H7 (cell line): ENCODE data around the gene HOXD8. TPM values are rescaled to one million over a fixed set of nuclear protein-coding genes. Genes with fewer than 3 reads are reported as not detected.

Experiments
- DNase-seq: peaks from one replicate; pipeline ENCODE4 v3.0.0; 2012
- H3K27me3 ChIP-seq: 2 replicates; pipeline ENCODE4 v1.6.0; 2011; ENCODE audit warnings: mild to moderate bottlenecking, low read length; ENCODE audit not compliant: control insufficient read depth, insufficient read depth
- H3K36me3 ChIP-seq: replicated peaks from 2 replicates; pipeline ENCODE4 v1.5.1; 2011; ENCODE audit warnings: low read length; ENCODE audit not compliant: control insufficient read depth, insufficient read depth
- H3K4me3 ChIP-seq: 2 replicates; pipeline ENCODE4 v1.5.1; 2011; ENCODE audit warnings: low read depth, mild to moderate bottlenecking, control low read depth, low read length, moderate library complexity; ENCODE audit not compliant: insufficient read depth
- total RNA-seq: library from RNA; depleted of rRNA; stranded (reverse); fragments of >200 nt; shearing (Covaris generic); gene quantifications from 2 replicates; pipeline ENCODE4 v1.2.3, GENCODE V29; 2014

HOXD8 gene
- total RNA-seq, 1 experiment from 2014 or later: not detected

- DNase-seq: no peak
- H3K36me3 ChIP-seq: no peaks in the 10 kb centered on the region
- no peak overlapping the region for H3K4me3 ChIP-seq
- peaks cover 96% of the 10 kb centered on the region for H3K27me3 ChIP-seq
These were observed 15.8 kb downstream of the HOXD8 start for GRCh38 chr2:176145085-176145969.

GRCh38 chr2:176146101-176146500, 16.6 kb downstream of the HOXD8 start:
- peaks cover 98% of the 10 kb centered on the region for H3K27me3 ChIP-seq
- no peaks in the 10 kb centered on the region for H3K36me3 ChIP-seq
- DNase-seq: no peak
- H3K4me3 ChIP-seq: no peak overlapping the region

- Histone ChIP-seq H3K4me3 (no peak overlapping the region), H3K27me3 (peaks cover 98% of the 10 kb centered on the region), H3K36me3 (no peaks in the 10 kb centered on the region)
- DNase-seq: no peak
These were observed 17.1 kb downstream of the HOXD8 start for GRCh38 chr2:176146645-176147044.

- H3K4me3 ChIP-seq: no peak overlapping the region
- H3K36me3 ChIP-seq: no peaks in the 10 kb centered on the region
- no peak for DNase-seq
- peaks cover 98% of the 10 kb centered on the region for H3K27me3 ChIP-seq
These were observed 17.8 kb downstream of the HOXD8 start for GRCh38 chr2:176147210-176147799.

- Histone ChIP-seq H3K27me3 (peaks cover 98% of the 10 kb centered on the region), H3K36me3 (no peaks in the 10 kb centered on the region), H3K4me3 (no peak overlapping the region)
- peak; percentile 67 for DNase-seq
These were observed 18.4 kb downstream of the HOXD8 start for GRCh38 chr2:176147800-176148496.

- Histone ChIP-seq H3K27me3 (peaks cover 98% of the 10 kb centered on the region), H3K36me3 (no peaks in the 10 kb centered on the region), H3K4me3 (no peak overlapping the region)
- no peak for DNase-seq
These were observed 19.4 kb downstream of the HOXD8 start for GRCh38 chr2:176148751-176149421.

- peak; percentile 68 for DNase-seq
These were observed 20.0 kb downstream of the HOXD8 start for GRCh38 chr2:176149481-176149938.

GRCh38 chr2:176149939-176150583, 20.6 kb downstream of the HOXD8 start:
- no peak overlapping the region for H3K4me3 ChIP-seq
- H3K36me3 ChIP-seq: no peaks in the 10 kb centered on the region
- peak; percentile 53 for DNase-seq
- H3K27me3 ChIP-seq: peaks cover 100% of the 10 kb centered on the region

More at GRCh38 chr2:176149481-176149938, 20.0 kb downstream of the HOXD8 start:
- peaks cover 100% of the 10 kb centered on the region for H3K27me3 ChIP-seq
- H3K4me3 ChIP-seq: no peak overlapping the region
- H3K36me3 ChIP-seq: no peaks in the 10 kb centered on the region

- H3K4me3 ChIP-seq: no peak overlapping the region
- H3K27me3 ChIP-seq: peaks cover 100% of the 10 kb centered on the region
- DNase-seq: peak; percentile 69
- no peaks in the 10 kb centered on the region for H3K36me3 ChIP-seq
These were observed 21.3 kb downstream of the HOXD8 start for GRCh38 chr2:176150584-176151441.

GRCh38 chr2:176151442-176152287, 22.2 kb downstream of the HOXD8 start, which contains the start of gene HOXD4:
Gene HOXD4 (plus strand): TSS chr2:176151550. CDS start chr2:176151634, 84 bp downstream.
- peak; percentile 81 for DNase-seq
- Histone ChIP-seq H3K36me3 (no peaks in the 10 kb centered on the region), H3K4me3 (no peak within 1 kb of the TSS), H3K27me3 (peaks cover 100% of the 10 kb centered on the region)

GRCh38 chr2:176152350-176153181, 23.1 kb downstream of the HOXD8 start:
- peaks cover 100% of the 10 kb centered on the region for H3K27me3 ChIP-seq
- peak; percentile 73 for DNase-seq
- H3K4me3 ChIP-seq: no peak overlapping the region
- H3K36me3 ChIP-seq: no peaks in the 10 kb centered on the region
